ENCODE measurements around the gene BMP8B.

- TF ChIP-seq, protein P1, sequence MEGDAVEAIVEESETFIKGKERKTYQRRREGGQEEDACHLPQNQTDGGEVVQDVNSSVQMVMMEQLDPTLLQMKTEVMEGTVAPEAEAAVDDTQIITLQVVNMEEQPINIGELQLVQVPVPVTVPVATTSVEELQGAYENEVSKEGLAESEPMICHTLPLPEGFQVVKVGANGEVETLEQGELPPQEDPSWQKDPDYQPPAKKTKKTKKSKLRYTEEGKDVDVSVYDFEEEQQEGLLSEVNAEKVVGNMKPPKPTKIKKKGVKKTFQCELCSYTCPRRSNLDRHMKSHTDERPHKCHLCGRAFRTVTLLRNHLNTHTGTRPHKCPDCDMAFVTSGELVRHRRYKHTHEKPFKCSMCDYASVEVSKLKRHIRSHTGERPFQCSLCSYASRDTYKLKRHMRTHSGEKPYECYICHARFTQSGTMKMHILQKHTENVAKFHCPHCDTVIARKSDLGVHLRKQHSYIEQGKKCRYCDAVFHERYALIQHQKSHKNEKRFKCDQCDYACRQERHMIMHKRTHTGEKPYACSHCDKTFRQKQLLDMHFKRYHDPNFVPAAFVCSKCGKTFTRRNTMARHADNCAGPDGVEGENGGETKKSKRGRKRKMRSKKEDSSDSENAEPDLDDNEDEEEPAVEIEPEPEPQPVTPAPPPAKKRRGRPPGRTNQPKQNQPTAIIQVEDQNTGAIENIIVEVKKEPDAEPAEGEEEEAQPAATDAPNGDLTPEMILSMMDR (IDR thresholded peaks at IDR 0.05; ENCODE audit: poor library complexity): no peak
- no peak for TF ChIP-seq EZH2 (IDR thresholded peaks at IDR 0.05; ENCODE audit: borderline replicate concordance)
These were observed 58.8 kb downstream of the BMP8B start for GRCh38 chr1:39729842-39730241.

Data from hepatocyte (in vitro differentiated cells).